Tibial artery (tissue), 4 donors: ENCODE results near the gene FAM170A.

Source experiments
- DNase-seq, 2 donors: peaks; one replicate each; pipeline ENCODE4 v3.0.0-alpha.2; 2019
- H3K27ac ChIP-seq, 2 donors: fragments of 200-600 bp; sonication (generic) in 1 of 2; 1 replicate in 1 of 2; 2 replicates in 1 of 2; pipeline ENCODE4 v1.5.1; 2018 to 2019; ENCODE audit warnings: mild to moderate bottlenecking in 1 of 2
- H3K27me3 ChIP-seq, 2 donors: fragments of 200-600 bp; sonication (generic) in 1 of 2; one replicate each; pipeline versions ENCODE4 v1.5.1 to v1.6.0; 2016 to 2019
- H3K36me3 ChIP-seq, 3 donors: fragments of 200-600 bp; sonication (generic) in 2 of 3; one replicate each; pipeline ENCODE4 v1.5.1; 2016 to 2019; ENCODE audit warnings: mild to moderate bottlenecking in 2 of 3
- H3K4me1 ChIP-seq, 4 donors: fragments of 200-600 bp; sonication (generic) in 2 of 4; 1 replicate in 3 of 4; 2 replicates in 1 of 4; pipeline ENCODE4 v1.5.1; 2016 to 2019
- H3K4me3 ChIP-seq, 2 donors: fragments of 200-600 bp; sonication (generic) in 1 of 2; 1 replicate in 1 of 2; 2 replicates in 1 of 2; pipeline ENCODE4 v1.5.1; 2018 to 2019; ENCODE audit warnings: mild to moderate bottlenecking in 2 of 2
- H3K9me3 ChIP-seq, 3 donors: fragments of 200-600 bp; sonication (generic) in 1 of 3; one replicate each; pipeline ENCODE4 v1.5.1; 2016 to 2019
- intact Hi-C: fragments of 100-400 bp; cut with DNase I; formaldehyde crosslinking; loops from one replicate; pipeline ENCODE4 v1.15.0; 2023; ENCODE audit warnings: low total_unique reads
- TF ChIP-seq, protein P1 (sequence below), 2 experiments: fragments of 200-600 bp in 1 of 2; fragments of 450-650 bp in 1 of 2; IDR thresholded peaks; one replicate each; pipeline ENCODE4 v1.5.1; 2017 to 2019; ENCODE audit warnings: antibody characterized with exemption in 2 of 2, mild to moderate bottlenecking in 1 of 2, moderate library complexity in 1 of 2

Gene FAM170A

DNA sequence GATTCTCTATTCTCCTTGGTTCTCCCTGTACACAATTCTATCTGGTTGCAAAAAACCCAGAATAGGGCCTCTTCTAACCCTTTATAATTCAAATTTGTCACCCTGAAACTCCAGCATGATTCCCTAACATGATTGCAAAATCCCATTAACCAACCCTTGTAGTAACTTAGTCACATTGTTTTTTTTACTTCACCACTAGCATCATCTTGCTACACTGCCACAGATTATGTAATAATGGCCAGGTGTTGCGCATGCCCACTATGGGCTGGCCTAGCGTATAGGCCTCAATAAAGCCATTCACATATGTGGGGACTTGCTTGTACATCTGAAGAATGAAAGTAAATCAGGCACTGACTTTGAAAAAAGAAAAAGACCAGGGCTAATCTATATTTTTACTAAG lies 25.7 kb downstream of the FAM170A start:
- Histone ChIP-seq H3K9me3 (no peaks in the 10 kb centered on the region), H3K4me1 (no peaks in the 10 kb centered on the region), H3K27me3 (no peaks in the 10 kb centered on the region), H3K27ac (no peak overlapping the region), H3K36me3 (no peaks in the 10 kb centered on the region), H3K4me3 (no peak overlapping the region)
- DNase-seq: no peak
- TF ChIP-seq, protein P1, sequence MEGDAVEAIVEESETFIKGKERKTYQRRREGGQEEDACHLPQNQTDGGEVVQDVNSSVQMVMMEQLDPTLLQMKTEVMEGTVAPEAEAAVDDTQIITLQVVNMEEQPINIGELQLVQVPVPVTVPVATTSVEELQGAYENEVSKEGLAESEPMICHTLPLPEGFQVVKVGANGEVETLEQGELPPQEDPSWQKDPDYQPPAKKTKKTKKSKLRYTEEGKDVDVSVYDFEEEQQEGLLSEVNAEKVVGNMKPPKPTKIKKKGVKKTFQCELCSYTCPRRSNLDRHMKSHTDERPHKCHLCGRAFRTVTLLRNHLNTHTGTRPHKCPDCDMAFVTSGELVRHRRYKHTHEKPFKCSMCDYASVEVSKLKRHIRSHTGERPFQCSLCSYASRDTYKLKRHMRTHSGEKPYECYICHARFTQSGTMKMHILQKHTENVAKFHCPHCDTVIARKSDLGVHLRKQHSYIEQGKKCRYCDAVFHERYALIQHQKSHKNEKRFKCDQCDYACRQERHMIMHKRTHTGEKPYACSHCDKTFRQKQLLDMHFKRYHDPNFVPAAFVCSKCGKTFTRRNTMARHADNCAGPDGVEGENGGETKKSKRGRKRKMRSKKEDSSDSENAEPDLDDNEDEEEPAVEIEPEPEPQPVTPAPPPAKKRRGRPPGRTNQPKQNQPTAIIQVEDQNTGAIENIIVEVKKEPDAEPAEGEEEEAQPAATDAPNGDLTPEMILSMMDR (IDR thresholded peaks at IDR 0.05): no peak
- intact Hi-C loops: no loop called here

DNA sequence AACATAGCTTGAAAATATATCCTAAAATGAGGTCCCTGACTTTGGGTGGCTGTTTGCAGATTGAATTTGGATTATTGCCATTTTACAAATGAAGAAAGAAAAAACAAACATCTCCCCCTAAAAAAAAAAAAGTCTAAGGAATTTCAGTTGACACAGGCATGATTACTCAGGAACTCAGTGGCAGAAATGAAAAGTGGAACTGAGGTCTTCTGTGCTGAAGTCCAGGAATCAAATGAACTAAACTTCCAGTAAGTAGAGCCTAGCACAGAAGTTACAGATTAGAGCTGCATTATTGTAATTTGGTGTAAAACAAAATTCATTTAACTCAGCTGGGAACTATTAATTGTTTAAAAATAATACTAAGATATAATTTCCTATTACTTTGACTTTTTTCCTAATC lies 26.7 kb downstream of the FAM170A start:
- Histone ChIP-seq H3K9me3 (no peaks in the 10 kb centered on the region), H3K36me3 (no peaks in the 10 kb centered on the region), H3K27me3 (no peaks in the 10 kb centered on the region), H3K27ac (no peak overlapping the region), H3K4me3 (no peak overlapping the region), H3K4me1 (no peaks in the 10 kb centered on the region)
- no peak for DNase-seq
- intact Hi-C loops: no loop called here
- TF ChIP-seq, protein P1 (IDR thresholded peaks at IDR 0.05): no peak

DNA sequence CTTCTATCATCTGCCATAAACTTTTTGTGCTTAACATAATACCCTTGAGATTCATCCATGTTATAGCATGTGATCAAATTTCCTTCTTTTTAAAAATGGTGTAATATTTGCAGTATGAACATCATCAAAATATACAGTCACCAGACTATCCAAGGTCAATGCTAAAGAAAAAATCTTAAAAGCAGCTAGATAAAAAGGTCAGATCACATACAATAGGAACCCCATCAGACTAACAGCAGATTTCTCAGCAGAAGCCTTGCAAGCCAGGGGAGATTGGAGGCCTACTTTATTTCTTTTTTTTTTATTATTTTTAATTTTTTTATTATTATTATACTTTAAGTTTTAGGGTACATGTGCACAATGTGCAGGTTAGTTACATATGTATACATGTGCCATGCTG lies 37.2 kb downstream of the FAM170A start:
- DNase-seq: no peak
- Histone ChIP-seq H3K4me1 (no peaks in the 10 kb centered on the region), H3K4me3 (no peak overlapping the region), H3K9me3 (peaks cover 0 to 11% (median 2%) of the 10 kb centered on the region in 3 donors), H3K27ac (no peak overlapping the region), H3K36me3 (no peaks in the 10 kb centered on the region), H3K27me3 (no peaks in the 10 kb centered on the region)
- TF ChIP-seq, protein P1 (IDR thresholded peaks at IDR 0.05): no peak
- intact Hi-C loops: no loop called here

DNA sequence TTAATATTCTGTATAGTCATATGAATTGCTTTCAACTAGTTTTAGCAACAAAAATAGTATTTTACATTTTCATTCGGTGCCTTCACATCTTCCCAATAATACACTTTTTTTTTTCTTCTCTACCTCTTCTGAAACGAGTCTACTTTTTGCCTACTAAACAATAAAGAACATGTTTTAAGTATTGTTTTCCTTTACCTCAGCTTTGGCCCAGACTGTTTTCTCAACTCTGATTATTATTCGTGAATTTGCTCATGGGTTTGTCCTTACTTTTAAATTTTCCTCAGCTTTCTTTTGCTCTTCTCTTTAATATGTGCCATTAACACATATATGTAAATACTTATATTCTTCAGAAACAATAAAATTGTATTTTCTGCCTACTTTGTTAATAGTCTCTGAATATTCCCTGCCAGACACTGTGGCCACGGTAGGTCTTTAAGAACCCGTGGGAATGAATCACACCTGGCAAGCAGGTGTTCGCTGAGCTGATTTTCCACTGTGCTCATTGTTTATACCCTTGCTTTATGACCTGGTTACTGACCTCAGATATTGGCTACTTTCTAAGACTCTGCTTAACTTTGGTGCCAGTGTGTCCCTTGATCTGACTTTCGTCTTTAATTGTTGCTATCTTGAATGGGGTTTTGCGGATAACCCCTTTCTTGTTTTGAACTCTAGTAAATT lies 49.1 kb downstream of the FAM170A start:
- TF ChIP-seq, protein P1 (IDR thresholded peaks at IDR 0.05): no peak
- H3K27me3 ChIP-seq: no peaks in the 10 kb centered on the region

DNA sequence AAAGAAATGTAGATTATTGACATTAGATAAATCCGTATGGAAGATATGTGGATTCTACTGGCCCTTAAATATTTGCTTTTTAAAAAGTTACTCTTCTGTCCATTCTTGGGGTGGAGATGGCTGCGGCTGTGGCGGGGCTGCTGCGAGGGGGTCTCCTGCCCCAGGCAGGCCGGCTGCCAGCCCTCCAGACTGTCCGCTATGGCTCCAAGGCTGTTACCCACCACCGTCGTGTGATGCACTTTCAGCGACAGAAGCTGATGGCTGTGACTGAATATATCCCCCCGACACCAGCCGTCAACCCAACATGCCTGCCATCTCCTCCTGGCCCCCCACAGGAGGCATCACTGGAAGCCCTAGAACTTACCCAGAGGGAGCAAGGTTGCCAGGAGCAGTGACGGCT lies 50.7 kb downstream of the FAM170A start:
- DNase-seq: no peak
- H3K4me3 ChIP-seq: no peak overlapping the region
- no peaks in the 10 kb centered on the region for H3K36me3 ChIP-seq
- no peak overlapping the region for H3K27ac ChIP-seq
- intact Hi-C loops: no loop called here
- H3K9me3 ChIP-seq: no peaks in the 10 kb centered on the region
- TF ChIP-seq, protein P1 (IDR thresholded peaks at IDR 0.05): no peak
- no peaks in the 10 kb centered on the region for H3K4me1 ChIP-seq
- no peaks in the 10 kb centered on the region for H3K27me3 ChIP-seq

More for the DNA sequence above, 49.1 kb downstream of the FAM170A start:
- Histone ChIP-seq H3K9me3 (peaks cover 0 to 5% (median 0%) of the 10 kb centered on the region in 3 donors), H3K4me3 (no peak overlapping the region), H3K36me3 (no peaks in the 10 kb centered on the region), H3K4me1 (no peaks in the 10 kb centered on the region), H3K27ac (no peak overlapping the region)
- intact Hi-C loops: no loop called here
- no peak for DNase-seq

DNA sequence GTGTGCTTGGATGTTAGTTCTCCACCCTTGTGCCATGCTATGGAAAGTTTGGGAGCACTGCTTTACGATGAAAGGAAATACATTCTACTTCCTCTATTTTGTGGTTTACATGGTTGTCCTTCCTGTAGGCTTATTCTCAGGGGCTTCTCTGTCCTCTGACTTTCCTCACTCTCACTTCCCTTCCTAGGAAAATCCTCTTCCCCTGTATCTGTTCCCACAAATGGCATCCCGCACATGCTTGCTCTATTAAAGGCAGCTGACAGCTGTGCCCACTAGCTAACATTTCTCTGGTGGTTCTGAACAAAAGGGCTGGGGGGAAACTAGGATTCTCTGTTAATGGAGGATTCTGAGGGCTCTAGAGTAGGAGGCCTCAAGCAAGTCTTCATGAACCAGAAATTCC lies 52.4 kb downstream of the FAM170A start:
- Histone ChIP-seq H3K27ac (no peak overlapping the region), H3K4me3 (no peak overlapping the region), H3K36me3 (no peaks in the 10 kb centered on the region), H3K9me3 (no peaks in the 10 kb centered on the region), H3K27me3 (no peaks in the 10 kb centered on the region), H3K4me1 (no peaks in the 10 kb centered on the region)
- no peak for DNase-seq
- intact Hi-C loops: no loop called here
- TF ChIP-seq, protein P1 (IDR thresholded peaks at IDR 0.05): no peak
